ENCODE results near the gene SOD1. TPM values are rescaled to one million over a fixed set of nuclear protein-coding genes. Genes with fewer than 3 reads are reported as not detected.

SOD1 gene
- total and polyA plus RNA-seq, 2 donors (not counting 1 experiment from before 2014, with no cell fraction given): 91.2 to 123 TPM

DNA sequence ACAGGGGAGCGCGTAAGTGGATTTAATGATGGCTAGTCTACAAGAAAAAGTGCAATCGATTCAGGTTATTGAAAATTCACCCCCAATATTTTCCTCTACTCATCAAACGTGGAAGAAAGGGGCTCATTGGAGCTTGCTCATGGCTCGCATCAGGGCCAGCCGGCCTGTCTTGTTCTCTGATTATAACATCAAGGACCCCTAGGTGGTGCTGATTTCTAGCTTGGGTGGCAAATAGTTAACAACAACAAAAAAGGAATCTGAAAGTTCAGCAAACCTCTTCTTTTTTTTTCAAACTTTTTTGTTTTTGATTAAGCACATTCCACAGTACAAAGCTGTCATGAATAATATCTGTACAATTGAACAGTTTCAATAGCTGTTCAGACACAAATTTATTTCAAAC is 35.8 kb upstream of the SOD1 start:
- DNase-seq: no peak
- Mint-ChIP-seq H3K27me3 (no peaks in the 10 kb centered on the region), H3K4me3 (no peak overlapping the region), H3K27ac (no peak overlapping the region), H3K9me3 (ENCODE audit: insufficient read depth) (no peaks in the 10 kb centered on the region), H3K4me1 (peaks cover 3% of the 10 kb centered on the region)
- no peaks in the 10 kb centered on the region for H3K36me3 ChIP-seq (replicated peaks in 1 of 2; ENCODE audit: control extremely low read depth in 1 of 2, control insufficient read depth in 1 of 2, extremely low read depth in 1 of 2, insufficient read depth in 2 of 2, low read length in 1 of 2)
- no peak for ATAC-seq (ENCODE audit: low read depth)
- ChIA-PET POLR2A (no interaction called here), CTCF (interaction anchor here (0.6 kb wide), 1 partner anchor 60 kb away, joined by 5 read pairs; no protein-coding TSS in a partner anchor)
- no peak overlapping the region for H3K27ac ChIP-seq (ENCODE audit: low read length in 2 of 2)
- 100% methylated on average over 1 of the region's 6 CpGs for WGBS (ENCODE audit: insufficient coverage)
- no peak overlapping the region for H3K4me3 ChIP-seq (ENCODE audit: control extremely low read depth in 1 of 5, extremely low read depth in 1 of 5, insufficient read depth in 1 of 5, low read depth in 2 of 5, low read length in 4 of 5)
- peaks cover 0 to 5% (median 0%) of the 10 kb centered on the region in 3 donors for H3K9me3 ChIP-seq (ENCODE audit: control extremely low read depth in 1 of 3, control insufficient read depth in 2 of 3, insufficient read depth in 1 of 3, low read length in 2 of 3)
- H2AFZ ChIP-seq (ENCODE audit: insufficient read depth, low read depth, low read length, poor library complexity, severe bottlenecking): no peak overlapping the region
- no peaks in the 10 kb centered on the region for H4K20me1 ChIP-seq (ENCODE audit: control insufficient read depth, insufficient read depth, low read length, poor library complexity, severe bottlenecking)
- no peak overlapping the region for H3K4me2 ChIP-seq (replicated peaks; ENCODE audit: low read depth, low read length, poor library complexity, severe bottlenecking)
- H3K9ac ChIP-seq (ENCODE audit: low read length): no peak overlapping the region
- intact Hi-C loops (cut with micrococcal nuclease): no loop called here
- H3K4me1 ChIP-seq (ENCODE audit: control insufficient read depth in 2 of 2, insufficient read depth in 2 of 2, low read length in 2 of 2): no peaks in the 10 kb centered on the region
- no peak for TF ChIP-seq EZH2 (IDR thresholded peaks at IDR 0.05; ENCODE audit: borderline replicate concordance, insufficient read depth, low read depth, low read length, poor library complexity, severe bottlenecking)
- TF ChIP-seq, protein P1, sequence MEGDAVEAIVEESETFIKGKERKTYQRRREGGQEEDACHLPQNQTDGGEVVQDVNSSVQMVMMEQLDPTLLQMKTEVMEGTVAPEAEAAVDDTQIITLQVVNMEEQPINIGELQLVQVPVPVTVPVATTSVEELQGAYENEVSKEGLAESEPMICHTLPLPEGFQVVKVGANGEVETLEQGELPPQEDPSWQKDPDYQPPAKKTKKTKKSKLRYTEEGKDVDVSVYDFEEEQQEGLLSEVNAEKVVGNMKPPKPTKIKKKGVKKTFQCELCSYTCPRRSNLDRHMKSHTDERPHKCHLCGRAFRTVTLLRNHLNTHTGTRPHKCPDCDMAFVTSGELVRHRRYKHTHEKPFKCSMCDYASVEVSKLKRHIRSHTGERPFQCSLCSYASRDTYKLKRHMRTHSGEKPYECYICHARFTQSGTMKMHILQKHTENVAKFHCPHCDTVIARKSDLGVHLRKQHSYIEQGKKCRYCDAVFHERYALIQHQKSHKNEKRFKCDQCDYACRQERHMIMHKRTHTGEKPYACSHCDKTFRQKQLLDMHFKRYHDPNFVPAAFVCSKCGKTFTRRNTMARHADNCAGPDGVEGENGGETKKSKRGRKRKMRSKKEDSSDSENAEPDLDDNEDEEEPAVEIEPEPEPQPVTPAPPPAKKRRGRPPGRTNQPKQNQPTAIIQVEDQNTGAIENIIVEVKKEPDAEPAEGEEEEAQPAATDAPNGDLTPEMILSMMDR (IDR thresholded peaks at IDR 0.05): no peak
- H3K27me3 ChIP-seq (replicated peaks in 1 of 4; ENCODE audit: control extremely low read depth in 1 of 4, control insufficient read depth in 3 of 4, insufficient read depth in 4 of 4, low read length in 3 of 4): no peaks in the 10 kb centered on the region
- no peaks in the 10 kb centered on the region for H3K79me2 ChIP-seq (ENCODE audit: control insufficient read depth, insufficient read depth, low read length)

DNA sequence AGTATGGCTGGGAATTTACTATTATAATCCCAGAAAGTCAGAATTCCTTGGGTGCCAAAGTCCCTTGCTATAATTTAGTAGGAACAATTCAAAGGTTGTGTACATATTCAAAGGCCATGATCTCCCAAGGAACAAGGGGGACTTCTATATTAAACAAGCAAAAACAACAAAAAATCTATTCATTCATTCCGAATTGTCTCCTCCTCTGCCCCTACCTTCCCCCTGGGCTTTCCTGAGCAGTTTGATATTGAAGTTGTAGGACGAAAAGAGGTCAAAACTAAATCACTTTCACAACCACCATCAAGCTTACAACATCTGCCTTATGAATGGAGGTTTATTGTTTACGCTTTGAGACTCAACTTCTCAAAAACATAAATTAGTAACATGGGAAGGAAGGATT is 35.3 kb upstream of the SOD1 start:
- no peak overlapping the region for H3K9ac ChIP-seq (ENCODE audit: low read length)
- ChIA-PET POLR2A (no interaction called here), CTCF (interaction anchor here (0.6 kb wide), 1 partner anchor 60 kb away, joined by 5 read pairs; no protein-coding TSS in a partner anchor)
- no peaks in the 10 kb centered on the region for H4K20me1 ChIP-seq (ENCODE audit: control insufficient read depth, insufficient read depth, low read length, poor library complexity, severe bottlenecking)
- TF ChIP-seq, protein P1 (IDR thresholded peaks at IDR 0.05): no peak
- TF ChIP-seq EZH2 (IDR thresholded peaks at IDR 0.05; ENCODE audit: borderline replicate concordance, insufficient read depth, low read depth, low read length, poor library complexity, severe bottlenecking): no peak
- peaks cover 0 to 1% (median 0%) of the 10 kb centered on the region in 3 donors for H3K9me3 ChIP-seq (ENCODE audit: control extremely low read depth in 1 of 3, control insufficient read depth in 2 of 3, insufficient read depth in 1 of 3, low read length in 2 of 3)
- Mint-ChIP-seq H3K4me1 (peaks cover 3% of the 10 kb centered on the region), H3K9me3 (ENCODE audit: insufficient read depth) (no peaks in the 10 kb centered on the region), H3K4me3 (no peak overlapping the region), H3K27ac (no peak overlapping the region), H3K27me3 (no peaks in the 10 kb centered on the region)
- WGBS (ENCODE audit: insufficient coverage): no CpG with 5 or more reads among the region's 3 CpGs
- no peaks in the 10 kb centered on the region for H3K27me3 ChIP-seq (replicated peaks in 1 of 4; ENCODE audit: control extremely low read depth in 1 of 4, control insufficient read depth in 3 of 4, insufficient read depth in 4 of 4, low read length in 3 of 4)
- no peak for ATAC-seq (ENCODE audit: low read depth)
- H3K79me2 ChIP-seq (ENCODE audit: control insufficient read depth, insufficient read depth, low read length): no peaks in the 10 kb centered on the region
- no peaks in the 10 kb centered on the region for H3K36me3 ChIP-seq (replicated peaks in 1 of 2; ENCODE audit: control extremely low read depth in 1 of 2, control insufficient read depth in 1 of 2, extremely low read depth in 1 of 2, insufficient read depth in 2 of 2, low read length in 1 of 2)
- no peaks in the 10 kb centered on the region for H3K4me1 ChIP-seq (ENCODE audit: control insufficient read depth in 2 of 2, insufficient read depth in 2 of 2, low read length in 2 of 2)
- DNase-seq: no peak
- no peak overlapping the region for H3K4me3 ChIP-seq (ENCODE audit: control extremely low read depth in 1 of 5, extremely low read depth in 1 of 5, insufficient read depth in 1 of 5, low read depth in 2 of 5, low read length in 4 of 5)
- no peak overlapping the region for H2AFZ ChIP-seq (ENCODE audit: insufficient read depth, low read depth, low read length, poor library complexity, severe bottlenecking)
- no peak overlapping the region for H3K27ac ChIP-seq (ENCODE audit: low read length in 2 of 2)
- no peak overlapping the region for H3K4me2 ChIP-seq (replicated peaks; ENCODE audit: low read depth, low read length, poor library complexity, severe bottlenecking)
- intact Hi-C loops (cut with micrococcal nuclease): no loop called here
